CD8-positive, alpha-beta memory T cell (primary cell): ENCODE measurements around the gene CHMP5. TPM values are rescaled to one million over a fixed set of nuclear protein-coding genes. Genes with fewer than 3 reads are reported as not detected.

Experiments
- CTCF ChIA-PET: fragments of 350-600 bp; sonication (Branson Sonifier 250); formaldehyde crosslinking; loops from one replicate; lab custom pipeline; 2021; ENCODE audit warnings: antibody characterized with exemption; lab: Charles Lee
- POLR2A ChIA-PET: fragments of 350-600 bp; sonication (Branson Sonifier 250); formaldehyde crosslinking; loops from one replicate; lab custom pipeline; 2021; ENCODE audit warnings: antibody characterized with exemption; lab: Charles Lee
- DNase-seq, 5 donors: peaks; one replicate each; pipeline versions ENCODE4 v3.0.0 to v3.0.0-alpha.2; 2020 to 2022; ENCODE audit warnings: mixed read lengths in 1 of 5
- H3K27ac ChIP-seq: one replicate; pipeline ENCODE4 v1.7.0; 2013; ENCODE audit warnings: low read depth, mild to moderate bottlenecking, low read length, moderate library complexity
- H3K27me3 ChIP-seq: 2 replicates; pipeline ENCODE4 v1.7.0; 2013; ENCODE audit warnings: low read length, mild to moderate bottlenecking; ENCODE audit not compliant: insufficient read depth, poor library complexity, severe bottlenecking
- H3K36me3 ChIP-seq: 2 replicates; pipeline ENCODE4 v1.7.0; 2013; ENCODE audit warnings: mild to moderate bottlenecking, low read length, moderate library complexity; ENCODE audit not compliant: insufficient read depth
- H3K4me1 ChIP-seq: 2 replicates; pipeline ENCODE4 v1.7.0; 2013; ENCODE audit warnings: mild to moderate bottlenecking, low read length, moderate library complexity; ENCODE audit not compliant: insufficient read depth
- H3K4me3 ChIP-seq: 2 replicates; pipeline ENCODE4 v1.7.0; 2013; ENCODE audit warnings: mild to moderate bottlenecking, low read length
- H3K9me3 ChIP-seq: 2 replicates; pipeline ENCODE4 v1.7.0; 2013; ENCODE audit warnings: mild to moderate bottlenecking, low read length
- H3K27ac Mint-ChIP-seq, 8 donors: one replicate each; pipeline ENCODE4 v1.8.0; 2020 to 2021; ENCODE audit warnings: mixed read lengths in 8 of 8, mild to moderate bottlenecking in 6 of 8, inconsistent platforms in 3 of 8, moderate library complexity in 3 of 8
- H3K27me3 Mint-ChIP-seq, 2 donors: one replicate each; pipeline ENCODE4 v1.8.0; 2020 to 2021; ENCODE audit warnings: mixed read lengths in 2 of 2, mild to moderate bottlenecking in 1 of 2, moderate library complexity in 1 of 2
- H3K36me3 Mint-ChIP-seq, 3 donors: one replicate each; pipeline ENCODE4 v1.8.0; 2020 to 2021; ENCODE audit warnings: mixed read lengths in 3 of 3, inconsistent platforms in 1 of 3, mild to moderate bottlenecking in 1 of 3
- H3K4me1 Mint-ChIP-seq, 3 donors: one replicate each; pipeline ENCODE4 v1.8.0; 2020 to 2021; ENCODE audit warnings: mixed read lengths in 3 of 3, inconsistent platforms in 1 of 3, mild to moderate bottlenecking in 1 of 3
- H3K4me3 Mint-ChIP-seq, 7 donors: one replicate each; pipeline ENCODE4 v1.8.0; 2020 to 2021; ENCODE audit warnings: mixed read lengths in 7 of 7, mild to moderate bottlenecking in 6 of 7, moderate library complexity in 4 of 7, inconsistent platforms in 2 of 7
- H3K9me3 Mint-ChIP-seq, 5 donors: one replicate each; pipeline ENCODE4 v1.8.0; 2020 to 2022; ENCODE audit warnings: mixed read lengths in 5 of 5, mild to moderate bottlenecking in 3 of 5, moderate library complexity in 2 of 5, inconsistent platforms in 1 of 5
- polyA plus RNA-seq: library from polyadenylated mRNA; unstranded; fragments of 300-500 nt; fragmentation: Illumina TruSeq; gene quantifications from one replicate; pipeline ENCODE4 v1.2.3, GENCODE V29; 2021
- total RNA-seq, 2 experiments: library from RNA; stranded (reverse); gene quantifications; one replicate each; pipeline ENCODE4 v1.2.3, GENCODE V29; 2021

Gene CHMP5
- total and polyA plus RNA-seq, 3 experiments from 2014 or later = 42.6 to 55.0 (median 54.3) TPM

GRCh38 chr9:33256236-33256635, 8.6 kb upstream of the CHMP5 start:
- ChIA-PET POLR2A (no interaction called here), CTCF (no interaction called here)
- Histone ChIP-seq H3K36me3 (peaks cover 73% of the 10 kb centered on the region), H3K4me3 (no peak overlapping the region), H3K4me1 (no peaks in the 10 kb centered on the region), H3K27ac (no peak overlapping the region), H3K27me3 (no peaks in the 10 kb centered on the region), H3K9me3 (no peaks in the 10 kb centered on the region)
- Mint-ChIP-seq H3K36me3 (peaks cover 13 to 88% (median 41%) of the 10 kb centered on the region in 3 donors), H3K4me1 (peaks cover 4 to 16% (median 12%) of the 10 kb centered on the region in 3 donors), H3K9me3 (no peaks in the 10 kb centered on the region), H3K4me3 (no peak overlapping the region), H3K27ac (no peak overlapping the region), H3K27me3 (no peaks in the 10 kb centered on the region)
- no peak for DNase-seq

GRCh38 chr9:33257276-33257675, 7.6 kb upstream of the CHMP5 start:
- CTCF ChIA-PET = interaction anchor here (0.6 to 1.3 kb wide), 2 partner anchors 88 to 117 kb away, joined by 3 to 4 read pairs; no protein-coding TSS in a partner anchor
- peaks cover 74% of the 10 kb centered on the region for H3K36me3 ChIP-seq
- Mint-ChIP-seq H3K9me3 (no peaks in the 10 kb centered on the region), H3K4me1 (peaks cover 7 to 21% (median 20%) of the 10 kb centered on the region in 3 donors), H3K36me3 (peaks cover 13 to 92% (median 42%) of the 10 kb centered on the region in 3 donors), H3K27ac (no peak overlapping the region), H3K4me3 (no peak overlapping the region), H3K27me3 (no peaks in the 10 kb centered on the region)
- no peak overlapping the region for H3K27ac ChIP-seq
- DNase-seq = no peak
- no peak overlapping the region for H3K4me3 ChIP-seq
- H3K27me3 ChIP-seq = no peaks in the 10 kb centered on the region
- no peaks in the 10 kb centered on the region for H3K4me1 ChIP-seq
- H3K9me3 ChIP-seq = no peaks in the 10 kb centered on the region
- POLR2A ChIA-PET = no interaction called here

- H3K36me3 ChIP-seq = peaks cover 51% of the 10 kb centered on the region
- peaks cover 8 to 81% (median 27%) of the 10 kb centered on the region in 3 donors for H3K36me3 Mint-ChIP-seq
- no peaks in the 10 kb centered on the region for H3K9me3 ChIP-seq
- no peak overlapping the region for H3K27ac ChIP-seq
- no peaks in the 10 kb centered on the region for H3K9me3 Mint-ChIP-seq
- peak overlapping the region in 2 of 8 donors; percentile 24 to 34 for H3K27ac Mint-ChIP-seq
- ChIA-PET POLR2A (no interaction called here), CTCF (no interaction called here)
- no peaks in the 10 kb centered on the region for H3K27me3 Mint-ChIP-seq
- peaks cover 26 to 39% (median 38%) of the 10 kb centered on the region in 3 donors for H3K4me1 Mint-ChIP-seq
- no peaks in the 10 kb centered on the region for H3K27me3 ChIP-seq
- DNase-seq = no peak
- peaks cover 14% of the 10 kb centered on the region for H3K4me1 ChIP-seq
- H3K4me3 Mint-ChIP-seq = no peak overlapping the region
- H3K4me3 ChIP-seq = no peak overlapping the region
These were observed 4.5 kb upstream of the CHMP5 start for GRCh38 chr9:33260372-33260771.

- H3K9me3 ChIP-seq = no peaks in the 10 kb centered on the region
- peaks cover 36% of the 10 kb centered on the region for H3K36me3 ChIP-seq
- peak in 1 of 5 donors; percentile 2 for DNase-seq
- CTCF ChIA-PET = interaction anchor here (1.3 to 1.6 kb wide), 2 partner anchors 24 to 37 kb away, joined by 4 to 6 read pairs; no protein-coding TSS in a partner anchor
- Mint-ChIP-seq H3K9me3 (no peaks in the 10 kb centered on the region), H3K4me3 (peak overlapping the region; percentile 84 to 98 (median 94)), H3K4me1 (peaks cover 45 to 68% (median 66%) of the 10 kb centered on the region in 3 donors), H3K27ac (peak overlapping the region; percentile 76 to 99 (median 94)), H3K36me3 (peaks cover 4 to 75% (median 25%) of the 10 kb centered on the region in 3 donors), H3K27me3 (no peaks in the 10 kb centered on the region)
- POLR2A ChIA-PET = interaction anchor here (0.6 to 4.1 kb wide), 3 partner anchors 14 to 238 kb away, joined by 3 to 28 read pairs (median 8); partner anchors contain the start of genes DNAJA1 and NFX1
- peak overlapping the region; percentile 92 for H3K4me3 ChIP-seq
- peaks cover 35% of the 10 kb centered on the region for H3K4me1 ChIP-seq
- no peaks in the 10 kb centered on the region for H3K27me3 ChIP-seq
- peak overlapping the region; percentile 85 for H3K27ac ChIP-seq
These were observed 1.5 kb upstream of the CHMP5 start for GRCh38 chr9:33263131-33264002.

- no peaks in the 10 kb centered on the region for H3K27me3 ChIP-seq
- CTCF ChIA-PET = interaction anchor here (1.3 to 1.6 kb wide), 2 partner anchors 23 to 38 kb away, joined by 4 to 6 read pairs; no protein-coding TSS in a partner anchor
- H3K27ac ChIP-seq = peak overlapping the region; percentile 85
- no peaks in the 10 kb centered on the region for H3K9me3 ChIP-seq
- H3K4me3 Mint-ChIP-seq = peak overlapping the region; percentile 84 to 98 (median 94)
- H3K4me1 ChIP-seq = peaks cover 35% of the 10 kb centered on the region
- no peaks in the 10 kb centered on the region for H3K27me3 Mint-ChIP-seq
- peaks cover 4 to 72% (median 23%) of the 10 kb centered on the region in 3 donors for H3K36me3 Mint-ChIP-seq
- peak overlapping the region; percentile 76 to 99 (median 94) for H3K27ac Mint-ChIP-seq
- POLR2A ChIA-PET = interaction anchor here (0.6 to 4.1 kb wide), 5 partner anchors 15 to 239 kb away, joined by 3 to 28 read pairs (median 3); partner anchors contain the start of genes B4GALT1, DNAJA1, NFX1 and SMU1
- no peaks in the 10 kb centered on the region for H3K9me3 Mint-ChIP-seq
- peaks cover 30% of the 10 kb centered on the region for H3K36me3 ChIP-seq
- DNase-seq = peak in 3 of 5 donors; percentile 34 to 70 (median 51)
- peaks cover 42 to 68% (median 62%) of the 10 kb centered on the region in 3 donors for H3K4me1 Mint-ChIP-seq
- H3K4me3 ChIP-seq = peak overlapping the region; percentile 92
These were observed 811 bp upstream of the CHMP5 start for GRCh38 chr9:33264003-33264472.

- ChIA-PET POLR2A (interaction anchor here (4.1 kb wide), 1 partner anchor 25 kb away, joined by 28 read pairs; the partner anchor contains the start of gene NFX1), CTCF (interaction anchor here (0.9 kb wide), 1 partner anchor 19 kb away, joined by 3 read pairs; no protein-coding TSS in a partner anchor)
- Histone ChIP-seq H3K27me3 (no peaks in the 10 kb centered on the region), H3K4me3 (peak overlapping the region; percentile 71), H3K9me3 (no peaks in the 10 kb centered on the region), H3K27ac (peak overlapping the region; percentile 77), H3K36me3 (peaks cover 24% of the 10 kb centered on the region), H3K4me1 (peaks cover 35% of the 10 kb centered on the region)
- Mint-ChIP-seq H3K4me3 (peak overlapping the region; percentile 88 to 95 (median 91)), H3K4me1 (peaks cover 42 to 60% (median 58%) of the 10 kb centered on the region in 3 donors), H3K36me3 (peaks cover 0 to 68% (median 18%) of the 10 kb centered on the region in 3 donors), H3K9me3 (no peaks in the 10 kb centered on the region), H3K27me3 (no peaks in the 10 kb centered on the region), H3K27ac (peak overlapping the region; percentile 83 to 99 (median 98))
- no peak for DNase-seq
These were observed 489 bp downstream of the CHMP5 start for GRCh38 chr9:33265211-33265865.

GRCh38 chr9:33267151-33267767, 2.4 kb downstream of the CHMP5 start:
- Histone ChIP-seq H3K4me3 (no peak overlapping the region), H3K27me3 (no peaks in the 10 kb centered on the region), H3K4me1 (peaks cover 35% of the 10 kb centered on the region), H3K9me3 (no peaks in the 10 kb centered on the region), H3K27ac (no peak overlapping the region), H3K36me3 (peaks cover 25% of the 10 kb centered on the region)
- CTCF ChIA-PET = interaction anchor here (1.1 kb wide), 1 partner anchor 21 kb away, joined by 3 read pairs; no protein-coding TSS in a partner anchor
- H3K27me3 Mint-ChIP-seq = no peaks in the 10 kb centered on the region
- no peaks in the 10 kb centered on the region for H3K9me3 Mint-ChIP-seq
- peak overlapping the region in 2 of 7 donors; percentile 10 to 22 for H3K4me3 Mint-ChIP-seq
- H3K36me3 Mint-ChIP-seq = peaks cover 0 to 68% (median 14%) of the 10 kb centered on the region in 3 donors
- POLR2A ChIA-PET = no interaction called here
- no peak for DNase-seq
- H3K27ac Mint-ChIP-seq = peak overlapping the region in 7 of 8 donors; percentile 1 to 97 (median 69)
- peaks cover 41 to 52% (median 50%) of the 10 kb centered on the region in 3 donors for H3K4me1 Mint-ChIP-seq
